Brain microvascular endothelial cell (primary cell): ENCODE results near the gene GBX2.

Experiments
- DNase-seq: peaks from one replicate; pipeline ENCODE4 v3.0.0-alpha.2; 2020
- H3K27ac ChIP-seq: fragments of 250-450 bp; sonication (Bioruptor Pico); 2 replicates; pipeline ENCODE4 v1.5.1; 2020; ENCODE audit warnings: mild to moderate bottlenecking, moderate library complexity
- H3K27me3 ChIP-seq: fragments of 250-450 bp; sonication (Bioruptor Pico); replicated peaks from 2 replicates; pipeline ENCODE4 v1.5.1; 2020; ENCODE audit warnings: mild to moderate bottlenecking
- H3K36me3 ChIP-seq: fragments of 250-450 bp; sonication (Bioruptor Pico); replicated peaks from 2 replicates; pipeline ENCODE4 v1.5.1; 2020; ENCODE audit warnings: mild to moderate bottlenecking
- H3K4me3 ChIP-seq: 2 replicates; pipeline ENCODE4 v1.5.1; 2011; ENCODE audit warnings: low read depth, mild to moderate bottlenecking, control low read depth, low read length, moderate library complexity
- in situ Hi-C: cut with HindIII; loops from 2 replicates; pipeline ENCODE4 v1.10.0; 2017; ENCODE audit warnings: low sequenced_read_pairs, low pct_ligation_motif_present
- TF ChIP-seq, protein P1 (sequence below): IDR thresholded peaks from 2 replicates; pipeline ENCODE4 v1.5.1; 2011; ENCODE audit warnings: low read depth, mild to moderate bottlenecking, moderate library complexity, low read length, control low read depth, inconsistent platforms; ENCODE audit errors: missing control alignments

Gene GBX2

DNA sequence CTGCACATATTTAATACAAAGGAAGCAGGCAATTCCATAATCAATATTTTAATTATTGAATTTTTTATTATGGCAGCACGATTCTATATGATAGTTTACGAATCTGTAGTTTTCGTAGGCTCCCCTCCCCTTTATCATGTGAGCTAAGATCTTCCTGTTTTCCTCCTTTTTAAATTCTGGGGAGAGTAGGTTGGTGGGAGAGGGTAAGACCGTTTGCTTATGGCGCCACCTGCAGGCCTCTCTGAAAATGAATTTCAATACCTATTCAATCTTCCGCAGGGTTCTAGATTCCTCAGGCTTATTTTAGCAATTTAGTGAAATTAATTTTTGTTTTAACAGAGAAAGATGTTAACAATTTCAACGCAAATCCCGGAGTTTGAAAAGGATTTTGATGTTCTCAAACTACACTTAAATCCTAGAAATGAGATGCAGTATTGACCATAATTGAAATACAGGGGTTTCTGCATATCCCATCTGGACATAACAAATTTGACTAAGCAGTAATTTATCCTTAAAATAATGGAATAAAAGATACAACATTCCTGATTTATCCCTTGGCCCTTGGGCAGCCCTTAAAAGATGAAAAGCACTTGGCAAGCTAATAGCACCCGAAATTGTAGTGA is 12.8 kb upstream of the GBX2 start:
- no peak overlapping the region for H3K27ac ChIP-seq
- in situ Hi-C loops: loop anchor here (25.0 kb wide), 1 partner anchor 394 kb away; no protein-coding TSS in a partner anchor

DNA sequence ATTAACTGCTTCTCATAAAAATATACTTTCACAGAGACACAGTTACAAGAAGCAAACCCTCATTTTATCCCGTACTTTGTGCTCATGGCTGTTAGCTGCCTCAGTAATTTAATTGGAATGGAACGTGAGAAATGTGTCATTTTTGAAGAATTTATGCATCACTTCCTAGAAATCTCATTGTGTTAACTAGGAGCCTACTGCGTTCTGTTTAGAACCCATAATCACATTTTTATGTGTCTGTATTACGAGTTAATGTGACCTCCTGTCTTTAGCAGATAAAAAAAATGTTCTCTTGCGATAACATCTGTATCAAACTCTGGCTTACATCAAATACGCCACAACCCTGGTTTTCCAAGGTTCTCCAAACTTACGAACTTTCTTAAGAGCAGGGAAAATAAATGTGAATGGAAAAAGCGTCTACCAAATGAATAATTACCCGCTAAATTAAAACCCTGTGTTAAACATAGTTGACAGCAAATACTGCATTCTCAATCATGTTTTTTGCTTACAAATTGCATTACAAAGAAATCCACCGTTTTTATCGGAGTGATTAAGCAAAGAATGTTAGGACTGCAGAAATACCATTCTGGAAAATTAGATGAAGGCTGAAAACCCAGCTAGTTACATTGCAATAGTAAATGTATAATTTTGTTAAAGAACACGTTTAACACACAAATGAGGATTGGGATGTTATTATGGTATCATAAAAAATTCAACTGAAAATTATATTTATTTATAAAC is 12.1 kb upstream of the GBX2 start:
- in situ Hi-C loops: loop anchor here (25.0 kb wide), 1 partner anchor 393 kb away; no protein-coding TSS in a partner anchor
- DNase-seq: no peak
- Histone ChIP-seq H3K36me3 (no peaks in the 10 kb centered on the region), H3K4me3 (no peak overlapping the region), H3K27me3 (no peaks in the 10 kb centered on the region), H3K27ac (peak overlapping the region; percentile 67)
- TF ChIP-seq, protein P1, sequence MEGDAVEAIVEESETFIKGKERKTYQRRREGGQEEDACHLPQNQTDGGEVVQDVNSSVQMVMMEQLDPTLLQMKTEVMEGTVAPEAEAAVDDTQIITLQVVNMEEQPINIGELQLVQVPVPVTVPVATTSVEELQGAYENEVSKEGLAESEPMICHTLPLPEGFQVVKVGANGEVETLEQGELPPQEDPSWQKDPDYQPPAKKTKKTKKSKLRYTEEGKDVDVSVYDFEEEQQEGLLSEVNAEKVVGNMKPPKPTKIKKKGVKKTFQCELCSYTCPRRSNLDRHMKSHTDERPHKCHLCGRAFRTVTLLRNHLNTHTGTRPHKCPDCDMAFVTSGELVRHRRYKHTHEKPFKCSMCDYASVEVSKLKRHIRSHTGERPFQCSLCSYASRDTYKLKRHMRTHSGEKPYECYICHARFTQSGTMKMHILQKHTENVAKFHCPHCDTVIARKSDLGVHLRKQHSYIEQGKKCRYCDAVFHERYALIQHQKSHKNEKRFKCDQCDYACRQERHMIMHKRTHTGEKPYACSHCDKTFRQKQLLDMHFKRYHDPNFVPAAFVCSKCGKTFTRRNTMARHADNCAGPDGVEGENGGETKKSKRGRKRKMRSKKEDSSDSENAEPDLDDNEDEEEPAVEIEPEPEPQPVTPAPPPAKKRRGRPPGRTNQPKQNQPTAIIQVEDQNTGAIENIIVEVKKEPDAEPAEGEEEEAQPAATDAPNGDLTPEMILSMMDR: no peak

More for the DNA sequence above, 12.8 kb upstream of the GBX2 start:
- Histone ChIP-seq H3K27me3 (no peaks in the 10 kb centered on the region), H3K36me3 (no peaks in the 10 kb centered on the region), H3K4me3 (no peak overlapping the region)
- TF ChIP-seq, protein P1: peak; percentile 77
- DNase-seq: peak; percentile 70

DNA sequence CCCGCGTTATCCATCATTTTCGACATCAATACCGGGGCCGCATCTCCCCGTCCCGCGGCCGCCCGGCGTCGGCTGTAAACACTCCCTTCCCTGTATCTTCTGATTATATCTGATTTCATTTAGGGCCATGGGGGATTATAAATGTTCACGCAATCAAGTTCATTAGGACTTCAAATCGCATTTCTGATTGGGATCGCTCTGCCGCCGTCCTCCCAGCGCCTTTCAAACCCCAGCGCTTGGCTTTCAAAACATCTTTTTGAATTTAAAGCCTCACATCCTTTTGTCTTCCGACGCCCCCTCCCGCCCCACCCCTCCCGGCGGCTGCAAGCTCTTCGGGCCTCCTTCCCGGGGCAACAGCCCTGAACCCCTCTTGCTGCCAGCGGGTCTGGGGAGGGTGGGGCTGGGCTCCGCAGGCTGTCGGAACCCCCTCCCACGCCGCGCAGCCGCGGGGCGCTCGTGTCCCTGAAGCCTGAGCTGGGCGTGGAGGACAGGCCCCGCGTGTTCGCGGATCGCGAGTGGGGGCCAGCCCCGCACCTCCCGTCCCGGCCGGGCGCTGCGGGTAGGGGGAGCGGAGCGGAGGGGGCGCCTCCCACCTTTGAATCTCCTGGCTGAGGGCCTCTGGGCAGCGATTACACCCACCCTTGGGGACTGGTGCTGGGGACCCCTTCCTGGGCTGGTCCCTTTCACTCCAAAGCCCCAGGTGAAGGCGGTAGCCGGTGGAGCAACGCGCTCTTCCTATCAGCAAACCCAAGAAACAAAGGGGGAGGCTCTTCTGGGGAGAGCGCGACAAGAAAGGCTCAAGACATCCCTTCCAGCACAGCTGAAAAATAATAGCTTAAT is 11.3 kb upstream of the GBX2 start:
- no peak for DNase-seq
- Histone ChIP-seq H3K36me3 (no peaks in the 10 kb centered on the region), H3K27me3 (no peaks in the 10 kb centered on the region), H3K27ac (peak overlapping the region; percentile 67), H3K4me3 (peak overlapping the region; percentile 53)
- TF ChIP-seq, protein P1: no peak
- in situ Hi-C loops: loop anchor here (25.0 kb wide), 1 partner anchor 392 kb away; no protein-coding TSS in a partner anchor

DNA sequence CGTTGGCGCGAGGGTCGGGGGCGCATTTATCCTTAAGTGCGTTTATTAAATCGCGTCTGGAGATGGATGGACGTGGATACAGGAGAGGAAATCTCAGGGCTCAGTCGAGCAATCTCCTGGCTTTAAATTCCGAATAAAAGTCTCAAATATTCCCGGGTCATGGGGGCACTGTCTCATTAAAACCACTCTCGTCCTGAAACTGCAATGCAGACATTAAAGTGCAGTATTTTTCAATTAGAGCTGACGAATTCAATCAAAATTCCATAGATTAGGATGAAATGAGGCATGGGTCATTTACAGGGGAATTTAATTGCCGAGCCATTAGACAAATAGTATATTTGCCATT is 10.7 kb upstream of the GBX2 start:
- TF ChIP-seq, protein P1: no peak
- no peak for DNase-seq
- H3K27ac ChIP-seq: peak overlapping the region; percentile 54
- H3K4me3 ChIP-seq: peak overlapping the region; percentile 53
- H3K36me3 ChIP-seq: no peaks in the 10 kb centered on the region
- no peaks in the 10 kb centered on the region for H3K27me3 ChIP-seq
- in situ Hi-C loops: loop anchor here (25.0 kb wide), 1 partner anchor 392 kb away; no protein-coding TSS in a partner anchor

- Histone ChIP-seq H3K27ac (peak overlapping the region; percentile 54), H3K36me3 (no peaks in the 10 kb centered on the region), H3K27me3 (peaks cover 3% of the 10 kb centered on the region), H3K4me3 (peak overlapping the region; percentile 53)
- in situ Hi-C loops: loop anchor here (25.0 kb wide), 1 partner anchor 391 kb away; no protein-coding TSS in a partner anchor
- TF ChIP-seq, protein P1: peak; percentile 89
- DNase-seq: peak; percentile 49
These were observed 10.0 kb upstream of the GBX2 start for GRCh38 chr2:236177967-236178889.
